ENCODE measurements around the gene TPK1.

Gene TPK1

DNA sequence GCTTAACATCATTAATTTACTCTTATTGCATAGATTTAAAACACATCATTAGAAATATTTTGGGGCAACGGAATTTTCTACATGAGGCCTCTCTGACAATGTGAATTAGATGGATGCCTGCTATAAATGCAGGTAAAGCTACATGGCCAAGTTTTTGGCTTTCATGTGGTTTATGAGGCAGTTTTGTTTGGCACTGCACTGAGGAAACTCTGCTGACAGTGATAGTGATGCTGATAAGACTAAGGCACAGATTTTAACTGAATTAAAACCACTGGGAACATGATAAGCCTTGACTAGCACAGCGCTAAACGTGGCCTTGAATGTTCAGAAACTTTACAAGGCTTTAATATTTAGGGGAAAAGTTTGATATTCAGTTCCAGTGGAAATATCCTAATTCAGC is 318.1 kb downstream of the TPK1 start:
- Histone ChIP-seq H3K36me3 (ENCODE audit: control insufficient read depth, insufficient read depth, low read length) (no peaks in the 10 kb centered on the region), H3K27me3 (ENCODE audit: control insufficient read depth, insufficient read depth, low read length) (no peaks in the 10 kb centered on the region), H3K9ac (ENCODE audit: low read depth, low read length) (no peak overlapping the region), H3K4me1 (ENCODE audit: control insufficient read depth, insufficient read depth, low read length) (no peaks in the 10 kb centered on the region), H3K9me3 (ENCODE audit: control insufficient read depth, insufficient read depth, low read length) (no peaks in the 10 kb centered on the region), H3K4me3 (ENCODE audit: low read depth, low read length) (no peak overlapping the region)

DNA sequence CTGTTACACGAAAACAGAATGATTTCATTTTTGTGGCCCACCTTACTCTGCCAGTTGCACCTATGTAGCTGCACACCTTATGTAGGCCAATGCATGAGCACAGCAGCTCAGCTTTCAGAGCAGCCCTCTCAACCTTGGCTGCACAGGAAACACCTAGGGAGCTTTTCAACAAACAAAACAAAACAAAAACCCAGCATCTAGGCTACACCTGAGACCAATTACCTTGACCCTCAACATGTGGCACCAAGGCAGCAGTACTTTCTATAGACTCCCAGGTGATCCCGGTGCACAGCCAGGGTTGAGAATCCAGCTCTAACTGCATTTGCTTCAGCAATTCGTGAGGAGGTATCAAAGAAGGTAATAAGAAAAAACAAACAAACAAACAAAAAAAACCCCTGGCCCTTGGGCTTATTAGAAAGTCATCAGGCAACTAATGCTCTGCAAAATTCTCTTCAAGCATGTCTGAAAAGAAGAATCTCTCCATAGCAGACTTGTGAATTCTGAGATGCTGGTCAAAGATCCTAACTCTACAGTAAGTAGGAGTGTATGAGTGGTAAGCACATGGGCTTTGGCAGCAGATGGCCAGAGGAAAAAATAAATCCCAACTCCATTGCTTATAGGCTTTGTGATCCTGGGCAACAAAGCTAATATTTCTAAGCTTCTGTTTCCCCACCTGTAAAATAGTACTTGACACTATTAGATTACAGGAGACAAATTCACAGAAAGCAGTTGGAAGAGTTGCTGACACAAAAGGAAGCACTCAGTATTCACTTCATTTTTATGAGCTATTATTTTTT is 318.9 kb downstream of the TPK1 start:
- no peaks in the 10 kb centered on the region for H3K4me1 ChIP-seq (ENCODE audit: control insufficient read depth, insufficient read depth, low read length)
- H3K9me3 ChIP-seq (ENCODE audit: control insufficient read depth, insufficient read depth, low read length), result no peaks in the 10 kb centered on the region
- H3K4me3 ChIP-seq (ENCODE audit: low read depth, low read length), result no peak overlapping the region
- H3K9ac ChIP-seq (ENCODE audit: low read depth, low read length), result no peak overlapping the region
- no peaks in the 10 kb centered on the region for H3K27me3 ChIP-seq (ENCODE audit: control insufficient read depth, insufficient read depth, low read length)
- no peaks in the 10 kb centered on the region for H3K36me3 ChIP-seq (ENCODE audit: control insufficient read depth, insufficient read depth, low read length)

DNA sequence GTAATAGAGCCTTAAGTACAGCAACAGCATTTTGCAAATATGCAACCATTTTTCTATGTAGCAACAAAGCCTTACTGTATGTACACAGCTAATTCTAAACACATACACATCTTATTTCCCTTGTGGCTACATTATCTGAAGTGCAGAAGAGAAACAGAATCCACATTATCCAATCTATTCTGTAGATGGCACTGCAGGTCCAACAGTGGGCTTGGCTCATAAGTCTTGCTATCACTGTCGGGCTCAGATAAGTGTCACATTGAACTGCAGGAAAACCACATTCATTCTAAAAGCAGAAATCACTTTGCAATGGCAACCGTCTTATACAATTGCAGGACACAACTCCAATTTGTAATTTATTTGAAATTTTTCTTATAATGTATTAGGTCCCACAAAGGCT is 322.5 kb downstream of the TPK1 start:
- no peaks in the 10 kb centered on the region for H3K9me3 ChIP-seq (ENCODE audit: control insufficient read depth, insufficient read depth, low read length)
- H3K36me3 ChIP-seq (ENCODE audit: control insufficient read depth, insufficient read depth, low read length), result no peaks in the 10 kb centered on the region
- no peak overlapping the region for H3K4me3 ChIP-seq (ENCODE audit: low read depth, low read length)
- H3K4me1 ChIP-seq (ENCODE audit: control insufficient read depth, insufficient read depth, low read length), result peaks cover 2% of the 10 kb centered on the region
- no peaks in the 10 kb centered on the region for H3K27me3 ChIP-seq (ENCODE audit: control insufficient read depth, insufficient read depth, low read length)
- H3K9ac ChIP-seq (ENCODE audit: low read depth, low read length), result no peak overlapping the region

DNA sequence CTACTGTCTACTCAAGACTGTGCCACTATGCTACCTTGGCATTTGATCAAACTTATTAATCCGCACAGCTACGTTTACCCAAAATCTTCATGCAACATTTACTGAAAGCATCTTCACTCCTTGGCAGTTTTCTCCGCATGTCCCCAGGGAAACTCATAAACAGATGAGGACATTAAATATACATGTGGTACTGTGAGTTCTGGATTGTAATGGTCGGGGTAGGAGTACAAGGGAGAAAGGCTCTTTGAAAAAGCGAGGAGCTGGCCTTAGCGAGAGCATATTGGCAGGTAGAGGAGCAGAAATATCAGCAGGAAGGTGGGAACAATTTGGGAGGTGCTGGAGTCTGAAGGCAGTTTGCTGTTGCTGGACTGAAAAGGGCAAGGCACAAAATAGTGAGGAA is 325.2 kb downstream of the TPK1 start:
- Histone ChIP-seq H3K36me3 (ENCODE audit: control insufficient read depth, insufficient read depth, low read length) (no peaks in the 10 kb centered on the region), H3K9ac (ENCODE audit: low read depth, low read length) (no peak overlapping the region), H3K4me3 (ENCODE audit: low read depth, low read length) (no peak overlapping the region), H3K9me3 (ENCODE audit: control insufficient read depth, insufficient read depth, low read length) (no peaks in the 10 kb centered on the region), H3K4me1 (ENCODE audit: control insufficient read depth, insufficient read depth, low read length) (peaks cover 2% of the 10 kb centered on the region), H3K27me3 (ENCODE audit: control insufficient read depth, insufficient read depth, low read length) (no peaks in the 10 kb centered on the region)

DNA sequence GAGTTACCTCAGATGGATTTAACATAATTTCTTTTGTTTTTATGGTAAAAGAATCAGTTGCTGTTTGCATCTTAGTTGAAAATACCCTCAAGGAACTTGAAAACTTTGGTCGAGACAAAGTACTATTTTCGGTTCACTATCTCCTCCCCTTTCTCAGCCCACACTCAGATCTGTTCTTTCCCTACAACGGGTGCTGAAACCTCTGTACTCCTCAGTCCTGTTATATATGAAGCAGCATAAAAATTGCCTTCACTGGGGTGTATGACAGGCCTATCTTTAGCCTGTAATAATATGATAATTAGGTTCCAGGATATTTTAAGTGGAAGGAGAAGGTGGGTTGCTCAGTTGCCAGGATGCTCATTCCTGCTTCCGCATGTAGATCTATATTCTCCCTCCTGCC is 327.2 kb downstream of the TPK1 start:
- H3K4me3 ChIP-seq (ENCODE audit: low read depth, low read length), result no peak overlapping the region
- no peak overlapping the region for H3K9ac ChIP-seq (ENCODE audit: low read depth, low read length)
- H3K4me1 ChIP-seq (ENCODE audit: control insufficient read depth, insufficient read depth, low read length), result peaks cover 2% of the 10 kb centered on the region
- H3K27me3 ChIP-seq (ENCODE audit: control insufficient read depth, insufficient read depth, low read length), result no peaks in the 10 kb centered on the region
- H3K36me3 ChIP-seq (ENCODE audit: control insufficient read depth, insufficient read depth, low read length), result no peaks in the 10 kb centered on the region
- no peaks in the 10 kb centered on the region for H3K9me3 ChIP-seq (ENCODE audit: control insufficient read depth, insufficient read depth, low read length)

DNA sequence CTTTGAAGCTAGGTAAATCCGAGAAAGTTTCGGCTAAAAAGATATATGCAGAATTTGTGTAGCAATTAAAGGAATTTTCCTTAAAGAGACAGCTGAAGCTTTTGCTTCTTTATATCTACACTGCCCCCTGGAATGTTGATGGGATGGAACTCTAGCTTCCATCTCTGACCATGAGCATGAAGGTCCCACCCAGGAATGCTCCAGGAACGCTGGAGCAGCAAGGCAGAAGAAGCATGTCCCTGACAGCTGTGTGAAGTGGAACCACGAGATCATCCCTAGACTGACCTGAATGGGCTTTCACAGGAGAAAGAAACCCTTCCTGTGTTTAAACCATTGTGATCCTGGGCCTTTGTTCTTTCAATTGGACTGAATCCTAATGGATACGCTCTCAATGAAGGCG is 332.6 kb downstream of the TPK1 start:
- Histone ChIP-seq H3K27me3 (ENCODE audit: control insufficient read depth, insufficient read depth, low read length) (no peaks in the 10 kb centered on the region), H3K9me3 (ENCODE audit: control insufficient read depth, insufficient read depth, low read length) (no peaks in the 10 kb centered on the region), H3K9ac (ENCODE audit: low read depth, low read length) (no peak overlapping the region), H3K36me3 (ENCODE audit: control insufficient read depth, insufficient read depth, low read length) (no peaks in the 10 kb centered on the region), H3K4me1 (ENCODE audit: control insufficient read depth, insufficient read depth, low read length) (no peaks in the 10 kb centered on the region), H3K4me3 (ENCODE audit: low read depth, low read length) (no peak overlapping the region)

DNA sequence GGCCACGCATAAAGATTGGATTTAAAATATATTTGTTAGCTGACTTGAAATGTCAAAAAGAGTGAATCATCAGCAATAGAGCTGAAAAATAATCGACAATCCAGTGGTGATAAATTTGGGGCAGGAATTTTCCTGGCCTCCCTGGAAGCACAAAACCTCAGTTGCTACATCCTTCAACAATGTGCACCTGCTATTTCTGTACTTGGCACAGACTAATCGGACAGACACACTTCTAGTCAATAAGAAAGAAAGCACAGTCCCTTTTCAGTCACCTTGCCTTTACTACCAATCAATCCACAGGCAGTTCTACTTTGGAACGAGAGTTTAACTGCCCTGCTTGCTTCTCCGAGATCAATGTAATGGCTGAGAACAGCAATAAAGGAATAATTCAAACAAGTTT is 335.6 kb downstream of the TPK1 start:
- no peak overlapping the region for H3K9ac ChIP-seq (ENCODE audit: low read depth, low read length)
- H3K4me1 ChIP-seq (ENCODE audit: control insufficient read depth, insufficient read depth, low read length), result no peaks in the 10 kb centered on the region
- no peaks in the 10 kb centered on the region for H3K36me3 ChIP-seq (ENCODE audit: control insufficient read depth, insufficient read depth, low read length)
- H3K27me3 ChIP-seq (ENCODE audit: control insufficient read depth, insufficient read depth, low read length), result no peaks in the 10 kb centered on the region
- no peak overlapping the region for H3K4me3 ChIP-seq (ENCODE audit: low read depth, low read length)
- H3K9me3 ChIP-seq (ENCODE audit: control insufficient read depth, insufficient read depth, low read length), result no peaks in the 10 kb centered on the region

DNA sequence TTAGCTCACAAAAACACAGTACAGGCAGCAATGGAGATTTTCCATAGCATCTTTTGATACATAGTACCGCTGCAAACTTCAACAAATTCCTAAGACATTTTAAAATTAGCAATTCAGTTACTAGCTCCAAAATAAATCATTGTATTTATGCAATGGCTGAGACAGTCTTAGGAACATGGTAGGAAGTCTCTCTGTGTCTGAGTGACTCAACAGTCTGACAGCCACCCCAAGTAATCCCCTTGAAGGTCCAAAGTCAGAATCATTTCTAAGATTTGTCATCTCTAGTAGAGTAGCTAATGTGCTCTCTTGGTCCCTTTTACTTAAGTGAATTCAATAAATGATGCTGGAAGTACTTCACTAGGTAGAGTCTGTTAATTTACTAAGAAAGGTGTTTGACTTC is 338.6 kb downstream of the TPK1 start:
- H3K36me3 ChIP-seq (ENCODE audit: control insufficient read depth, insufficient read depth, low read length), result no peaks in the 10 kb centered on the region
- H3K27me3 ChIP-seq (ENCODE audit: control insufficient read depth, insufficient read depth, low read length), result no peaks in the 10 kb centered on the region
- H3K9me3 ChIP-seq (ENCODE audit: control insufficient read depth, insufficient read depth, low read length), result no peaks in the 10 kb centered on the region
- no peak overlapping the region for H3K9ac ChIP-seq (ENCODE audit: low read depth, low read length)
- no peaks in the 10 kb centered on the region for H3K4me1 ChIP-seq (ENCODE audit: control insufficient read depth, insufficient read depth, low read length)
- H3K4me3 ChIP-seq (ENCODE audit: low read depth, low read length), result no peak overlapping the region

DNA sequence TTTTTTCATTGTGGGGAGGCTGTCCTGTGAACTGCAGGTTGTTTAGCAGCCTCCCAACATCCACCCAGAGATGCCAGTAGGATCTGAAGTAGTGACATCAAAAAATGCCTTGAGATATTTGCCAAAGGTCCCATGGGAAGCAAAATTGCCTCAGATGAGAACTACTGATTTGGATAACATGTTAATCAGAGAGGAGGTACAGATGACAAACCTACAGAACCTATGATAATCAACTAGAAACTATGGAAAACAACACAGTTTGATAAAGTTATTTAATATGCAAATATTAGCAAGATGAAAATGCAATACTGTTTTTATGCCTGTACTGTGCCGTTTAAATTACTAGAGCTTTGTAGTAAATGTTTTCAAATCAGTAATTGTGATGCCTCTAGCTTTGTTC is 341.5 kb downstream of the TPK1 start:
- Histone ChIP-seq H3K36me3 (ENCODE audit: control insufficient read depth, insufficient read depth, low read length) (no peaks in the 10 kb centered on the region), H3K4me3 (ENCODE audit: low read depth, low read length) (no peak overlapping the region), H3K9me3 (ENCODE audit: control insufficient read depth, insufficient read depth, low read length) (no peaks in the 10 kb centered on the region), H3K4me1 (ENCODE audit: control insufficient read depth, insufficient read depth, low read length) (no peaks in the 10 kb centered on the region), H3K27me3 (ENCODE audit: control insufficient read depth, insufficient read depth, low read length) (no peaks in the 10 kb centered on the region), H3K9ac (ENCODE audit: low read depth, low read length) (no peak overlapping the region)

DNA sequence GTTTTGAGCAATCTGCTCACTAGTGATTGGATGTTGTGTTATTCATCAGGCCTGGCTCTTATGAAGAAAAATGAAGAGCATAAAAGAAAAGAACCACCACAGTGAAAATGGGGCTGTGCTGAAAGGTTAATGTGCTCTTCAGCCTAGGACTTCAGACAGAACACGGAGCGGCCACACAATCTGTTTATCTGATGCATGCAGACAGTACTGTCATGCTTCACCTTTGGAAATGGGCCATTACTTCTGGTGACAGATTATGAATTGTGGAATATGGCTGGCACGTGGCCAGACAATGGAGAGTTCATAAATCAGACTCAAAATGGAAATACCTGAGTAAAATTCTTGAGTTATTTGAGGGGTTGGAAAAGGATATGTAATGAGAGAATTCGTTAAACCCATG is 346.3 kb downstream of the TPK1 start:
- Histone ChIP-seq H3K4me1 (ENCODE audit: control insufficient read depth, insufficient read depth, low read length) (peaks cover 5% of the 10 kb centered on the region), H3K27me3 (ENCODE audit: control insufficient read depth, insufficient read depth, low read length) (no peaks in the 10 kb centered on the region), H3K9ac (ENCODE audit: low read depth, low read length) (no peak overlapping the region), H3K4me3 (ENCODE audit: low read depth, low read length) (no peak overlapping the region), H3K36me3 (ENCODE audit: control insufficient read depth, insufficient read depth, low read length) (no peaks in the 10 kb centered on the region), H3K9me3 (ENCODE audit: control insufficient read depth, insufficient read depth, low read length) (no peaks in the 10 kb centered on the region)

DNA sequence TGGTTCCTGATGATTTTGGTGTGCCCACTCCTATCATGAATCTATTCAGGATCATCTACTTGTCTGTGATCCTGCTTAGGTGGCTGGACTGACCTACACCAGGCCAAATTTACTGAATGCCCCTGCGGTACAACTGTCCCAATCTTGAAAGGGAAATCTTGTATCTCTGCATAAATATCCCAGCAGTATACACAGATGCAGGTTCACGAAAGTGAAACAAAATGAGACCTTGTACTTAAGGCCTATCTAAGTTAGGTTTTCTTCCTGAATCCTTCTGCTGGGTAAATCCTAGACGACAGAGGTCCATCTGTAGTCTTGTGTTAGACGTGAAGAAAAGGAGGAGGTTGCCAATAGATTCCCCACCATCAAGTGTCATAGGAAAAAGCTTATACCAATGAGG is 346.9 kb downstream of the TPK1 start:
- Histone ChIP-seq H3K36me3 (ENCODE audit: control insufficient read depth, insufficient read depth, low read length) (no peaks in the 10 kb centered on the region), H3K4me1 (ENCODE audit: control insufficient read depth, insufficient read depth, low read length) (peaks cover 5% of the 10 kb centered on the region), H3K9ac (ENCODE audit: low read depth, low read length) (no peak overlapping the region), H3K27me3 (ENCODE audit: control insufficient read depth, insufficient read depth, low read length) (no peaks in the 10 kb centered on the region), H3K9me3 (ENCODE audit: control insufficient read depth, insufficient read depth, low read length) (no peaks in the 10 kb centered on the region), H3K4me3 (ENCODE audit: low read depth, low read length) (no peak overlapping the region)

DNA sequence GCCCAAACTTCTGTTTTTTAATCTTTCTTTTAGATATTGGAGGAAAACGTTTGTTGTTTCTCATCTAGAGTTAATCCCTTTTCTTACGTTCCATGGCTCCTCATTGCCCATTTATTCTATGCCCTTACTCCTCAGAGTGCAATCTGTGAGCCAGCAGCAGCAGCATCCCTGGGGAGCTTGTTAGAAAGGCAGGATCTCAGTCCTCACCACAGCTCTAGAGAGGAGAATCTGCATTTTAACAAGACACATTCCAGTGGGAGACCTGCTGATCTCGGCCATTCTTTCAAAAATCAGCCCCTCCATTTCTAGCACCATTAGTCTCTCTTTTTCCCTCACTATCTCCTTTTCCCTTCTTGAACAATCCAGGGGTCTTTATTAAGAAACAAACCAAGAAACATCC is 348.0 kb downstream of the TPK1 start:
- H3K4me3 ChIP-seq (ENCODE audit: low read depth, low read length), result no peak overlapping the region
- no peak overlapping the region for H3K9ac ChIP-seq (ENCODE audit: low read depth, low read length)
- H3K4me1 ChIP-seq (ENCODE audit: control insufficient read depth, insufficient read depth, low read length), result peaks cover 5% of the 10 kb centered on the region
- H3K27me3 ChIP-seq (ENCODE audit: control insufficient read depth, insufficient read depth, low read length), result no peaks in the 10 kb centered on the region
- no peaks in the 10 kb centered on the region for H3K9me3 ChIP-seq (ENCODE audit: control insufficient read depth, insufficient read depth, low read length)
- H3K36me3 ChIP-seq (ENCODE audit: control insufficient read depth, insufficient read depth, low read length), result no peaks in the 10 kb centered on the region

Measured in iPS-15b (cell line).